K562 (cell line): ENCODE data around the gene CCDC192. TPM values are rescaled to one million over a fixed set of nuclear protein-coding genes. Genes with fewer than 3 reads are reported as not detected.

Experiments
- ATAC-seq: fragments of 200-7000 bp; cut with Tn5 transposase; 3 replicates; pipeline ENCODE4 v1.9.1; 2020; ENCODE audit warnings: moderate library complexity
- BruUV-seq: library from RNA; stranded (reverse); fragments of 400-500 nt; replicated peaks from 2 replicates; lab custom pipeline; 2021; lab: Mats Ljungman, UMichigan
- CTCF ChIA-PET: fragments of 300-600 bp; formaldehyde crosslinking; extraction: SDS; loops from one replicate; lab custom pipeline; 2021; ENCODE audit warnings: low intra/inter-chr PET ratio; lab: Yijun Ruan, JAX
- POLR2A ChIA-PET: fragments of 300-600, 350-650 bp; sonication (Branson Sonifier 250); formaldehyde crosslinking; extraction: SDS; loops from one replicate; lab custom pipeline; 2021; ENCODE audit warnings: antibody characterized with exemption, inconsistent platforms; lab: Yijun Ruan, JAX
- DNase-seq, 4 experiments: peaks; one replicate each; pipeline versions ENCODE4 v3.0.0 to v3.0.0-alpha.2; 2011 to 2018; ENCODE audit warnings: low spot score in 3 of 4, mixed read lengths in 3 of 4; ENCODE audit errors: extremely low read depth in 1 of 4
- FAIRE-seq: peaks from 2 replicates; lab custom pipeline; 2011; peaks lifted over from hg19 to GRCh38; lab: Jason Lieb, UNC
- H2AFZ ChIP-seq: 2 replicates; pipeline ENCODE4 v1.6.0; 2011; ENCODE audit warnings: low read depth, low read length, control low read depth, inconsistent platforms
- H3K27ac ChIP-seq: fragments of 200-600 bp; 3 replicates; pipeline ENCODE4 v1.8.0; 2011; ENCODE audit warnings: low read depth, mild to moderate bottlenecking, control low read depth, inconsistent platforms, low read length, moderate library complexity, mixed read lengths; ENCODE audit errors: extremely low read depth
- H3K27me3 ChIP-seq, 2 experiments: fragments of 300-600 bp in 1 of 2; 2 replicates in 1 of 2; 3 replicates in 1 of 2; pipeline versions ENCODE4 v1.6.0 to v1.8.0; 2011; ENCODE audit warnings: inconsistent platforms in 2 of 2, low read length in 2 of 2, mild to moderate bottlenecking in 1 of 2, mixed read lengths in 1 of 2, moderate library complexity in 1 of 2; ENCODE audit not compliant: control insufficient read depth in 2 of 2, insufficient read depth in 2 of 2
- H3K36me3 ChIP-seq: fragments of 300-600 bp; 3 replicates; pipeline ENCODE4 v1.8.0; 2011; ENCODE audit warnings: mild to moderate bottlenecking, low read length, inconsistent platforms; ENCODE audit not compliant: control insufficient read depth, insufficient read depth
- H3K4me1 ChIP-seq, 2 experiments: fragments of 200-600 bp in 1 of 2; replicated peaks in 1 of 2; 2 replicates in 1 of 2; 3 replicates in 1 of 2; pipeline versions ENCODE4 v1.5.1 to v1.8.0; 2011; ENCODE audit warnings: inconsistent platforms in 2 of 2, low read length in 2 of 2, mild to moderate bottlenecking in 1 of 2, mixed read lengths in 1 of 2, moderate library complexity in 1 of 2; ENCODE audit not compliant: control insufficient read depth in 2 of 2, insufficient read depth in 2 of 2
- H3K4me2 ChIP-seq: 2 replicates; pipeline ENCODE4 v1.6.1; 2011; ENCODE audit warnings: low read length, control low read depth, inconsistent platforms, mixed read lengths; ENCODE audit not compliant: insufficient read depth
- H3K4me3 ChIP-seq: fragments of 200-600 bp; sonication (generic), shearing (Covaris generic); 2 replicates; pipeline ENCODE4 v1.5.1; 2016; ENCODE audit warnings: control low read depth, inconsistent platforms
- H3K79me2 ChIP-seq: fragments of 200-600 bp; 3 replicates; pipeline ENCODE4 v1.8.0; 2011; ENCODE audit warnings: low read length, inconsistent platforms; ENCODE audit not compliant: control insufficient read depth, insufficient read depth
- H3K9ac ChIP-seq, 2 experiments: 2 replicates each; pipeline versions ENCODE4 v1.6.0 to v1.6.1; 2011; ENCODE audit warnings: low read depth in 2 of 2, low read length in 2 of 2, control low read depth in 1 of 2, inconsistent platforms in 1 of 2, mild to moderate bottlenecking in 1 of 2, mixed read lengths in 1 of 2; ENCODE audit not compliant: insufficient read depth in 1 of 2
- H3K9me1 ChIP-seq: one replicate; pipeline ENCODE4 v1.6.0; 2011; ENCODE audit warnings: inconsistent platforms, mild to moderate bottlenecking, low read length, moderate library complexity; ENCODE audit not compliant: control insufficient read depth, insufficient read depth
- H3K9me3 ChIP-seq: replicated peaks from 2 replicates; pipeline ENCODE4 v1.5.1; 2011; ENCODE audit warnings: low read depth, low read length, inconsistent platforms; ENCODE audit not compliant: control insufficient read depth, insufficient read depth
- H4K20me1 ChIP-seq: replicated peaks from 2 replicates; pipeline ENCODE4 v1.6.1; 2011; ENCODE audit warnings: low read length, inconsistent platforms, mixed read lengths; ENCODE audit not compliant: control insufficient read depth, insufficient read depth
- CEBPG ChIP-seq, 3 experiments: fragments of 200-800 bp in 1 of 3; sonication (Bioruptor generic) in 1 of 3; sonication (generic) in 1 of 3; formaldehyde crosslinking in 1 of 3; IDR thresholded peaks in 2 of 3; conservative IDR thresholded peaks in 1 of 3; 2 replicates each; pipeline versions ENCODE4 v1.6.1 to v1.8.0; 2016 to 2022; ENCODE audit warnings: missing compliant biosample characterization in 2 of 3, missing genetic modification characterization in 2 of 3, mild to moderate bottlenecking in 1 of 3, missing genetic modification reagents in 1 of 3
- GABPA ChIP-seq: fragments of 200-800 bp; sonication (Bioruptor generic); conservative IDR thresholded peaks from 2 replicates; pipeline ENCODE4 v1.6.1; 2016; ENCODE audit warnings: low read depth, missing genetic modification characterization, missing compliant biosample characterization
- GTF2E2 ChIP-seq: fragments of 200-800 bp; sonication (Bioruptor generic); IDR thresholded peaks from 2 replicates; pipeline ENCODE4 v1.6.1; 2016; ENCODE audit warnings: missing genetic modification characterization, missing compliant biosample characterization
- HDAC1 ChIP-seq, 2 experiments: fragments of 450-650 bp; IDR thresholded peaks; 2 replicates each; pipeline ENCODE4 v1.6.1; 2016 to 2017; ENCODE audit warnings: inconsistent platforms in 1 of 2, mild to moderate bottlenecking in 1 of 2, moderate library complexity in 1 of 2
- KDM1A ChIP-seq, 2 experiments: fragments of 450-650 bp; IDR thresholded peaks; 2 replicates each; pipeline ENCODE4 v1.6.1; 2016; ENCODE audit warnings: mild to moderate bottlenecking in 2 of 2
- LCOR ChIP-seq: sonication (generic); formaldehyde crosslinking; IDR thresholded peaks from 2 replicates; pipeline ENCODE4 v1.8.0; 2022; ENCODE audit warnings: mild to moderate bottlenecking, missing genetic modification reagents
- MCM2 ChIP-seq: fragments of 450-650 bp; IDR thresholded peaks from 2 replicates; pipeline ENCODE4 v1.6.1; 2017; ENCODE audit warnings: low read depth, mild to moderate bottlenecking
- TEAD1 ChIP-seq, 2 experiments: fragments of 450-650 bp in 1 of 2; sonication (generic) in 1 of 2; formaldehyde crosslinking; IDR thresholded peaks; 2 replicates each; pipeline versions ENCODE4 v1.4.0 to v1.8.0; 2020 to 2022; ENCODE audit warnings: mild to moderate bottlenecking in 2 of 2, missing genetic modification reagents in 1 of 2
- ZBTB8A ChIP-seq: fragments of 450-650 bp; IDR thresholded peaks from 2 replicates; pipeline ENCODE4 v1.6.1; 2018; ENCODE audit warnings: mild to moderate bottlenecking, moderate library complexity; ENCODE audit not compliant: partially characterized antibody
- ZNF134 ChIP-seq: fragments of 250-450 bp; sonication (Bioruptor Pico); conservative IDR thresholded peaks from 2 replicates; pipeline ENCODE4 v1.4.0; 2020
- WGBS: fragments of 100-300 bp; shearing (Covaris generic); methylation state at CpG from one replicate; pipeline ENCODE4 v1.1.6; 2016; ENCODE audit warnings: low coverage, mixed read lengths; ENCODE audit not compliant: insufficient coverage; ENCODE audit errors: missing lambda C conversion rate; 5-methylcytosine and 5-hydroxymethylcytosine counted together
- in situ Hi-C: fragments of 300-500 bp; cut with MboI; formaldehyde crosslinking; loops from 4 replicates; pipeline ENCODE4 v1.15.0; 2018; ENCODE audit warnings: inconsistent platforms, mixed read lengths
- intact Hi-C: fragments of 100-400 bp; cut with micrococcal nuclease; formaldehyde crosslinking; loops from 2 replicates; pipeline ENCODE4 v1.14.2; 2022
- polyA plus RNA-seq, 8 experiments: library from polyadenylated mRNA; depleted of rRNA in 4 of 8; stranded (reverse) in 5 of 8; unstranded in 3 of 8; fragments of >200 nt; fragmentation: Nextera tagmentation in 2 of 8; fragmentation: Illumina TruSeq in 1 of 8; extraction: Ambion mirVana in 2 of 8; extraction: Trizol in 1 of 8; gene quantifications; 2 replicates each; pipeline versions ENCODE4 v1.2.1 to v1.2.3, GENCODE V29; 2011 to 2014; ENCODE audit warnings: inconsistent platforms in 1 of 8, missing spikeins in 1 of 8
- total RNA-seq, 7 experiments: library from RNA; depleted of rRNA in 6 of 7; stranded (reverse); fragments of >200 nt in 6 of 7; fragmentation: Illumina TruSeq in 2 of 7; extraction: Trizol in 2 of 7; gene quantifications; 2 replicates each; pipeline versions ENCODE4 v1.2.1 to v1.2.3, GENCODE V29; 2011 to 2021; ENCODE audit warnings: low replicate concordance in 1 of 7

Gene CCDC192
- total and polyA plus RNA-seq, 9 of the 15 experiments (the other 6 are each of a cell fraction or from before 2014, with no cell fraction given): 0.21 to 0.66 (median 0.38) TPM; not detected in 2

DNA sequence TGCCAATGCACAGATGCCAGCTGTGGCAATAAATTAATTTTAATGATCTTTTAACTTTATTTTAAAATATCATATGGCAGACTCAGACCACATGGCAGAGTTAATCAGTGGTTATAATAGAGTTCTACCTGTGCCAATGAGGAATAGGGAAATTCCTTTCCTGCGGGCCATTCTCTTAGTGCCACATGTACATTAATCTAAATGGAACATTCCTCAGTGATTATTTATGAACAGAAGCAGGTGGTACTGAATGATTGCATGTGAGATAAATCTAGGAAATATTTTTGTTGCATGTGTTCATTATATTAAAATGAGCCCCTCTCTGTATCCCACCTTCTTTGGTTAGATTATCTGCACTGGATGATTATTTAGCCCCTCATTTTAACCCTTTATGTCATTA, 102.3 kb downstream of the CCDC192 start:
- no peak for DNase-seq
- no peak overlapping the region for H3K9ac ChIP-seq
- no peak overlapping the region for H3K4me3 ChIP-seq
- H3K4me1 ChIP-seq: no peaks in the 10 kb centered on the region
- BruUV-seq: no TSS peak
- no peak for ATAC-seq
- no peak overlapping the region for H3K4me2 ChIP-seq
- H2AFZ ChIP-seq: no peak overlapping the region
- H3K36me3 ChIP-seq: no peaks in the 10 kb centered on the region
- no peak for FAIRE-seq
- POLR2A ChIA-PET: interaction anchor here (1.1 kb wide), 1 partner anchor 11 kb away, joined by 3 read pairs; no protein-coding TSS in a partner anchor
- no peaks in the 10 kb centered on the region for H3K9me1 ChIP-seq
- no peaks in the 10 kb centered on the region for H3K27me3 ChIP-seq
- no peaks in the 10 kb centered on the region for H3K79me2 ChIP-seq
- CTCF ChIA-PET: no interaction called here
- WGBS: 0% methylated on average over 1 of the region's 1 CpG
- no peaks in the 10 kb centered on the region for H3K9me3 ChIP-seq
- no peaks in the 10 kb centered on the region for H4K20me1 ChIP-seq
- in situ Hi-C loops: no loop called here
- H3K27ac ChIP-seq: no peak overlapping the region
- no peak for TF ChIP-seq GABPA (tag)
- TF ChIP-seq MCM2: no peak
- TF ChIP-seq CEBPG (CRISPR knock-in tag; IDR thresholded peaks at IDR 0.05): no peak
- TF ChIP-seq CEBPG (tag; conservative IDR thresholded peaks at IDR 0.05 in 1 of 2, IDR thresholded peaks at IDR 0.05 in 1 of 2): no peak
- no peak for TF ChIP-seq GTF2E2 (tag)
- TF ChIP-seq HDAC1 (IDR thresholded peaks at IDR 0.05): no peak
- no peak for TF ChIP-seq TEAD1 (CRISPR knock-in tag; IDR thresholded peaks at IDR 0.05)
- TF ChIP-seq LCOR (CRISPR knock-in tag): no peak
- TF ChIP-seq KDM1A (IDR thresholded peaks at IDR 0.05): no peak
- no peak for TF ChIP-seq ZBTB8A
- no peak for TF ChIP-seq ZNF134 (CRISPR knock-in tag)
- TF ChIP-seq, all 486 proteins: peak for 0
- intact Hi-C loops: no loop called here
